HEK293T (cell line): ENCODE data around the gene RPS19.

ENCODE experiments used
- ARNT ChIP-seq: fragments of 450-650 bp; IDR thresholded peaks from 2 replicates; pipeline ENCODE4 v1.6.1; 2017; ENCODE audit warnings: mild to moderate bottlenecking
- FOXA1 ChIP-seq: fragments of 450-650 bp; IDR thresholded peaks from 2 replicates; pipeline ENCODE4 v1.6.1; 2016; ENCODE audit warnings: mild to moderate bottlenecking
- FOXM1 ChIP-seq: fragments of 450-650 bp; IDR thresholded peaks from 2 replicates; pipeline ENCODE4 v1.6.1; 2017; ENCODE audit warnings: mild to moderate bottlenecking, borderline replicate concordance
- SP1 ChIP-seq: fragments of 450-650 bp; IDR thresholded peaks from 2 replicates; pipeline ENCODE4 v1.6.1; 2017

DNA sequence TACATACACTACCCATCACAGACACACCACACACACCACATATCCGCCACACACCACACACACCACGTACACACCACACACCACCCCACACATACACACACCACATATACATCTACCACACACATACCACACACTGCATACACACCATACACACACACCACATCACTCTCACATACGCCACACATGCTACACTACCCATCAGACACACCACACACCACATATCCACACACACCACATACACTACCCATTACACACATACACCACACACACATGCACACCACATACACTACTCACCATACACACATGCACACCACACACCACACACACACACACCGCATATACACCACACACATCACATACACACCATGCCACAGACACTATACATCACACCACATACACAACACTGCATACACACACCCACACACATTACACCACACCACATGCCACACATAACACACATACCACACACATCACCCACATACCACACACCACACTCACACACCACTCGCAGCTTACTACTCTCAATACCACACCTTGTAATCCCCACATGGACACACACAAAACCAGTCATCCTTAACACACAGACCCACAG, 58.7 kb downstream of the RPS19 start:
- TF ChIP-seq SP1 (no peak), ARNT (no peak), FOXM1 (no peak), FOXA1 (no peak)
